Measurements from ENCODE around the gene GNPAT. TPM values are rescaled to one million over a fixed set of nuclear protein-coding genes. Genes with fewer than 3 reads are reported as not detected.

The GNPAT gene
- total RNA-seq, 2 experiments from 2014 or later = 11.8 to 12.8 TPM

DNA sequence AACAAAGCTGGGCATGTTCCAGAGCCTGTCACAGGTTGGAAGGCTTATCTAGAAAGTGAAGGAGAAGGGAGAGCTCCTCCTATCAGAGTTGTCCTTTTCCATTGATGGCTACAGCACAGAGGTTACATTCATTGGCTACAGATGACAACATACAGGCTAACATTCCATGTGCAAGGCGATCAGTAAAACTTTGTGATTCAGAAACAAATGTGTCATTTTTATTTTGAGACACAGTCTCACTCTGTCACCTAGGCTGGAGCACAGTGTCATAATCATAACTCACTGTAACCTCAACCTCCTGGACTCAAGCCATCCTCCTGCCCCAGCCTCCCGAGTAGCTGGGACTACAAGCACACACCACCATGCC, 46.6 kb upstream of the GNPAT start:
- H3K27me3 ChIP-seq (ENCODE audit: control insufficient read depth in 1 of 2, insufficient read depth in 2 of 2, low read length in 2 of 2) = peaks cover 0 to 6% of the 10 kb centered on the region in 2 experiments
- H3K27me3 Mint-ChIP-seq = peaks cover 5% of the 10 kb centered on the region
- DNase-seq (no peak), ATAC-seq (ENCODE audit: poor library complexity) (no peak)
- TF ChIP-seq, protein P1, sequence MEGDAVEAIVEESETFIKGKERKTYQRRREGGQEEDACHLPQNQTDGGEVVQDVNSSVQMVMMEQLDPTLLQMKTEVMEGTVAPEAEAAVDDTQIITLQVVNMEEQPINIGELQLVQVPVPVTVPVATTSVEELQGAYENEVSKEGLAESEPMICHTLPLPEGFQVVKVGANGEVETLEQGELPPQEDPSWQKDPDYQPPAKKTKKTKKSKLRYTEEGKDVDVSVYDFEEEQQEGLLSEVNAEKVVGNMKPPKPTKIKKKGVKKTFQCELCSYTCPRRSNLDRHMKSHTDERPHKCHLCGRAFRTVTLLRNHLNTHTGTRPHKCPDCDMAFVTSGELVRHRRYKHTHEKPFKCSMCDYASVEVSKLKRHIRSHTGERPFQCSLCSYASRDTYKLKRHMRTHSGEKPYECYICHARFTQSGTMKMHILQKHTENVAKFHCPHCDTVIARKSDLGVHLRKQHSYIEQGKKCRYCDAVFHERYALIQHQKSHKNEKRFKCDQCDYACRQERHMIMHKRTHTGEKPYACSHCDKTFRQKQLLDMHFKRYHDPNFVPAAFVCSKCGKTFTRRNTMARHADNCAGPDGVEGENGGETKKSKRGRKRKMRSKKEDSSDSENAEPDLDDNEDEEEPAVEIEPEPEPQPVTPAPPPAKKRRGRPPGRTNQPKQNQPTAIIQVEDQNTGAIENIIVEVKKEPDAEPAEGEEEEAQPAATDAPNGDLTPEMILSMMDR (IDR thresholded peaks at IDR 0.05) = no peak
- ChIA-PET CTCF (no interaction called here), POLR2A (no interaction called here)
- intact Hi-C loops (cut with DNase I, micrococcal nuclease) = no loop called here
- H3K4me1 ChIP-seq (ENCODE audit: insufficient read depth, low read length) = no peaks in the 10 kb centered on the region
- H3K27ac Mint-ChIP-seq = no peak overlapping the region
- H3K4me3 ChIP-seq (ENCODE audit: low read length) = no peak overlapping the region
- H3K27ac ChIP-seq (ENCODE audit: low read depth in 1 of 2, low read length in 2 of 2) = no peak overlapping the region
- H3K4me3 Mint-ChIP-seq = no peak overlapping the region
- no peaks in the 10 kb centered on the region for H3K4me1 Mint-ChIP-seq (ENCODE audit: low read depth)
- H3K36me3 Mint-ChIP-seq (ENCODE audit: low read depth) = no peaks in the 10 kb centered on the region
- H3K9me3 ChIP-seq (ENCODE audit: control insufficient read depth in 1 of 2, insufficient read depth in 1 of 2, low read length in 2 of 2) = no peaks in the 10 kb centered on the region
- H3K9me3 Mint-ChIP-seq = no peaks in the 10 kb centered on the region
- H3K36me3 ChIP-seq (ENCODE audit: insufficient read depth, low read length) = no peaks in the 10 kb centered on the region

DNA sequence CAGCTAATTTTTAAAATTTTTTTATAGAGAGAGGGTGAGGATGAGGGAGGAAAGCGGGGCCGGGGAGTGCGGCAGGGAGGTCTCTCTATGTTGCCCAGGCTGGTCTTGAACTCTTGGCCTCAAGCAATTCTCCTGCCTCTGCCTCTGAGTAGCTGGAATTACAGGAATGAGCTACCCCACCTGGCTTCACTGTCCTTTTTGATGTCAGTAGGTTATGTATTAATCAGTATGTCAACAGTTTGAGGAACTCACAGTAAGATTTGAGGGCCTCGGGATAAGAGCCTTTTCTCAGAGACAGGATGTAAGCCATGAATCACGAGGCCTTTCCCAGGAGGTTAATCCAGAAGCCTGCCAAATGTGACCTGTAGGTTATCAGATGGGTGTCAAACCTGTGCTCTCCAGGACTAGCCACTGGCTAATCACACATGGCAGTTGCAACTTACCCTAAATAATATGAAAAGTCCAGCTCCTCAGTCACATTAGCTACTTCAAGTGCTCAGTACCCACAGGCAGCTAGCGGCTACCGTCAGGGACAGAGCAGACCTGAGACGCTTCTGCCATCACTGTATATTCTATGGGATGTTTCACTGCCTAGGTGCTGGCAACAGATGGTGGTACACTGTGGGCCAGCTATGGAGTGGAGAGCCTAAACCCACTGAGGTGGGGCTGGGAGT, 46.0 kb upstream of the GNPAT start:
- no peak overlapping the region for H3K4me3 ChIP-seq (ENCODE audit: low read length)
- intact Hi-C loops (cut with DNase I, micrococcal nuclease) = no loop called here
- ATAC-seq (ENCODE audit: poor library complexity) (no peak), DNase-seq (no peak)
- no peaks in the 10 kb centered on the region for H3K9me3 ChIP-seq (ENCODE audit: control insufficient read depth in 1 of 2, insufficient read depth in 1 of 2, low read length in 2 of 2)
- H3K27ac Mint-ChIP-seq = no peak overlapping the region
- POLR2A ChIA-PET = no interaction called here
- H3K27me3 ChIP-seq (ENCODE audit: control insufficient read depth in 1 of 2, insufficient read depth in 2 of 2, low read length in 2 of 2) = peaks cover 0 to 2% of the 10 kb centered on the region in 2 experiments
- H3K27ac ChIP-seq (ENCODE audit: low read depth in 1 of 2, low read length in 2 of 2) = no peak overlapping the region
- H3K36me3 ChIP-seq (ENCODE audit: insufficient read depth, low read length) = no peaks in the 10 kb centered on the region
- no peaks in the 10 kb centered on the region for H3K4me1 ChIP-seq (ENCODE audit: insufficient read depth, low read length)
- CTCF ChIA-PET = no interaction called here
- H3K27me3 Mint-ChIP-seq = peaks cover 4% of the 10 kb centered on the region
- no peak overlapping the region for H3K4me3 Mint-ChIP-seq
- TF ChIP-seq, protein P1 (IDR thresholded peaks at IDR 0.05) = no peak
- no peaks in the 10 kb centered on the region for H3K36me3 Mint-ChIP-seq (ENCODE audit: low read depth)
- H3K9me3 Mint-ChIP-seq = no peaks in the 10 kb centered on the region
- no peaks in the 10 kb centered on the region for H3K4me1 Mint-ChIP-seq (ENCODE audit: low read depth)

DNA sequence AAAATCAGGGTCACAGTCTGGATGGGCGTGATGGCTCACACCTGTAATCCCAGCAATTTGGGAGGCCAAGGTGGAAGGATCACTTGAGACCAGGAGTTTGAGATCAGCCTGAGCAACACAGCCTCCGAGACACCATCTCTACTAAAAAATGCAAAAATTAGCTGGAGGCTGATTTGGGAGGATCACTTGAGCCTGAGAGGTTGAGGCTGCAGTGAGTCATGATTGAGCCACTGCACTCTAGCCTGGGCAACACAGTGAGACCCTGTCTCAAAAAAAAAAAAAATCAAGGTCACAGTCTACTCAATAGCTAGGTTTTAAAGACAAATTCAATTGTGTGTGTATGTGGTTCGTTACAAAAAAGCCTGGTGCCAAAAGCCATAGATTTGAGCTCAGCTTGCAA, 44.7 kb upstream of the GNPAT start:
- no peaks in the 10 kb centered on the region for H3K4me1 ChIP-seq (ENCODE audit: insufficient read depth, low read length)
- POLR2A ChIA-PET = no interaction called here
- peaks cover 0 to 2% of the 10 kb centered on the region in 2 experiments for H3K27me3 ChIP-seq (ENCODE audit: control insufficient read depth in 1 of 2, insufficient read depth in 2 of 2, low read length in 2 of 2)
- CTCF ChIA-PET = no interaction called here
- H3K4me1 Mint-ChIP-seq (ENCODE audit: low read depth) = no peaks in the 10 kb centered on the region
- H3K27ac Mint-ChIP-seq = no peak overlapping the region
- ATAC-seq (ENCODE audit: poor library complexity) (no peak), DNase-seq (no peak)
- TF ChIP-seq, protein P1 (IDR thresholded peaks at IDR 0.05) = no peak
- H3K36me3 Mint-ChIP-seq (ENCODE audit: low read depth) = no peaks in the 10 kb centered on the region
- intact Hi-C loops (cut with DNase I, micrococcal nuclease) = no loop called here
- peaks cover 2% of the 10 kb centered on the region for H3K27me3 Mint-ChIP-seq
- no peak overlapping the region for H3K4me3 Mint-ChIP-seq
- no peaks in the 10 kb centered on the region for H3K9me3 Mint-ChIP-seq
- H3K9me3 ChIP-seq (ENCODE audit: control insufficient read depth in 1 of 2, insufficient read depth in 1 of 2, low read length in 2 of 2) = no peaks in the 10 kb centered on the region
- H3K36me3 ChIP-seq (ENCODE audit: insufficient read depth, low read length) = no peaks in the 10 kb centered on the region
- no peak overlapping the region for H3K27ac ChIP-seq (ENCODE audit: low read depth in 1 of 2, low read length in 2 of 2)
- H3K4me3 ChIP-seq (ENCODE audit: low read length) = no peak overlapping the region

Data from CD4-positive, alpha-beta T cell (primary cell).